MM.1S (cell line): ENCODE measurements around the gene IMMP2L.

ENCODE experiments used
- DNase-seq: peaks from one replicate; pipeline ENCODE4 v3.0.0-alpha.2; 2015
- H2AFZ ChIP-seq: fragments of 300-600 bp; sonication (generic); 2 replicates; pipeline ENCODE4 v1.6.0; 2016; ENCODE audit warnings: antibody characterized with exemption, low read length
- H3F3A ChIP-seq: fragments of 300-600 bp; sonication (generic); 2 replicates; pipeline ENCODE4 v1.6.1; 2016; ENCODE audit warnings: mild to moderate bottlenecking, antibody characterized with exemption, low read length, moderate library complexity, mixed read lengths; ENCODE audit not compliant: insufficient read depth
- H3K27ac ChIP-seq: fragments of 300-600 bp; sonication (generic); 2 replicates; pipeline ENCODE4 v1.5.1; 2016; ENCODE audit warnings: mild to moderate bottlenecking, low read length
- H3K27me3 ChIP-seq: fragments of 300-600 bp; sonication (generic); replicated peaks from 2 replicates; pipeline ENCODE4 v1.6.0; 2016; ENCODE audit warnings: low read length; ENCODE audit not compliant: insufficient read depth
- H3K36me3 ChIP-seq: fragments of 300-600 bp; sonication (generic); replicated peaks from 2 replicates; pipeline ENCODE4 v1.6.1; 2016; ENCODE audit warnings: mild to moderate bottlenecking, low read length, mixed read lengths; ENCODE audit not compliant: insufficient read depth
- H3K4me1 ChIP-seq: fragments of 300-600 bp; sonication (generic); 2 replicates; pipeline ENCODE4 v1.6.1; 2016; ENCODE audit warnings: low read length, mixed read lengths
- H3K4me2 ChIP-seq: fragments of 300-600 bp; sonication (generic); 2 replicates; pipeline ENCODE4 v1.6.0; 2016; ENCODE audit warnings: low read depth, low read length
- H3K4me3 ChIP-seq: fragments of 300-600 bp; sonication (generic); 2 replicates; pipeline ENCODE4 v1.5.1; 2016; ENCODE audit warnings: low read length, mixed read lengths
- H3K79me2 ChIP-seq: fragments of 300-600 bp; sonication (generic); 2 replicates; pipeline ENCODE4 v1.6.1; 2016; ENCODE audit warnings: mixed run types, low read length, mixed read lengths
- H3K9ac ChIP-seq: fragments of 300-600 bp; sonication (generic); 2 replicates; pipeline ENCODE4 v1.6.1; 2016; ENCODE audit warnings: low read length, mixed read lengths
- H3K9me2 ChIP-seq: fragments of 300-600 bp; sonication (generic); replicated peaks from 2 replicates; pipeline ENCODE4 v1.6.1; 2016; ENCODE audit warnings: mild to moderate bottlenecking, low read length, mixed read lengths; ENCODE audit not compliant: insufficient read depth
- H3K9me3 ChIP-seq: fragments of 300-600 bp; sonication (generic); replicated peaks from 2 replicates; pipeline ENCODE4 v1.6.1; 2016; ENCODE audit warnings: mild to moderate bottlenecking, low read length, mixed read lengths; ENCODE audit not compliant: insufficient read depth
- H4K20me1 ChIP-seq: fragments of 300-600 bp; sonication (generic); 2 replicates; pipeline ENCODE4 v1.6.1; 2016; ENCODE audit warnings: mild to moderate bottlenecking, low read length, moderate library complexity, mixed read lengths; ENCODE audit not compliant: insufficient read depth
- CTCF ChIP-seq: fragments of 300-600 bp; sonication (generic); IDR thresholded peaks from 2 replicates; pipeline ENCODE4 v1.5.1; 2016; ENCODE audit warnings: antibody characterized with exemption, low read length, mixed read lengths
- EZH2 ChIP-seq: fragments of 300-600 bp; sonication (generic); optimal IDR thresholded peaks from 2 replicates; pipeline ENCODE3; 2017; ENCODE audit warnings: low read depth, mild to moderate bottlenecking, antibody characterized with exemption, low read length, mixed read lengths
- EZH2phosphoT487 ChIP-seq: fragments of 300-600 bp; sonication (generic); IDR thresholded peaks from 2 replicates; pipeline ENCODE4 v1.6.1; 2018; ENCODE audit warnings: antibody characterized with exemption, low read length

IMMP2L gene

GRCh38 chr7:111026343-111026742 lies 535.9 kb downstream of the IMMP2L start:
- 0 out of 2 replicates have a peak, but pooled peaks cover 5% of the 10 kb centered on the region for H3F3A ChIP-seq
- H3K9me2 ChIP-seq: no peaks in the 10 kb centered on the region
- H3K36me3 ChIP-seq: no peaks in the 10 kb centered on the region
- H3K27me3 ChIP-seq: no peaks in the 10 kb centered on the region
- H4K20me1 ChIP-seq: no peaks in the 10 kb centered on the region
- TF ChIP-seq EZH2 (no peak), CTCF (no peak), EZH2phosphoT487 (no peak)
- no peak for DNase-seq
- H3K9me3 ChIP-seq: no peaks in the 10 kb centered on the region
- no peak overlapping the region for H2AFZ ChIP-seq
- H3K27ac ChIP-seq: no peak overlapping the region; the same call in 1 of the 2 replicates
- H3K4me2 ChIP-seq: no peak overlapping the region
- H3K4me1 ChIP-seq: peaks cover 48% of the 10 kb centered on the region
- H3K79me2 ChIP-seq: no peaks in the 10 kb centered on the region
- H3K9ac ChIP-seq: no peak overlapping the region
- H3K4me3 ChIP-seq: no peak overlapping the region

GRCh38 chr7:111025006-111025405 lies 537.3 kb downstream of the IMMP2L start:
- Histone ChIP-seq H3K27ac (peak overlapping the region; percentile 30; the same call in 1 of the 2 replicates), H3K9me2 (no peaks in the 10 kb centered on the region), H3K79me2 (no peaks in the 10 kb centered on the region), H3K36me3 (no peaks in the 10 kb centered on the region), H3K4me1 (peaks cover 48% of the 10 kb centered on the region), H3K9me3 (no peaks in the 10 kb centered on the region), H2AFZ (no peak overlapping the region), H3K4me3 (no peak overlapping the region), H4K20me1 (no peaks in the 10 kb centered on the region), H3K27me3 (no peaks in the 10 kb centered on the region), H3F3A (0 out of 2 replicates have a peak, but pooled peaks cover 5% of the 10 kb centered on the region), H3K9ac (no peak overlapping the region), H3K4me2 (peak overlapping the region; percentile 47)
- DNase-seq: peak; percentile 95
- TF ChIP-seq EZH2phosphoT487: no peak
- TF ChIP-seq EZH2: no peak
- TF ChIP-seq CTCF: no peak

- Histone ChIP-seq H3K79me2 (no peaks in the 10 kb centered on the region), H4K20me1 (no peaks in the 10 kb centered on the region), H3K4me2 (no peak overlapping the region), H3K9ac (no peak overlapping the region), H3K27ac (no peak overlapping the region), H3F3A (no peaks in the 10 kb centered on the region), H3K9me2 (no peaks in the 10 kb centered on the region), H3K4me1 (peaks cover 14% of the 10 kb centered on the region), H3K27me3 (no peaks in the 10 kb centered on the region), H3K36me3 (no peaks in the 10 kb centered on the region), H3K4me3 (no peak overlapping the region), H2AFZ (no peak overlapping the region), H3K9me3 (no peaks in the 10 kb centered on the region)
- DNase-seq: no peak
- TF ChIP-seq CTCF: no peak
- TF ChIP-seq EZH2: no peak
- no peak for TF ChIP-seq EZH2phosphoT487
Observed at GRCh38 chr7:111018960-111019736, 543.1 kb downstream of the IMMP2L start.
